Measurements from ENCODE around the gene DAP. TPM values are rescaled to one million over a fixed set of nuclear protein-coding genes. Genes with fewer than 3 reads are reported as not detected.

Gene DAP
- polyA plus RNA-seq, 1 donor (not counting 4 experiments of a cell fraction or from before 2014, with no cell fraction given) = 30.4 TPM

- dilution Hi-C loops (cut with MboI; ENCODE audit: extremely low pct_ligation_motif_present, low sequenced_read_pairs) = no loop called here
- Histone ChIP-seq H3K9me3 (ENCODE audit: control insufficient read depth, low read depth, low read length) (no peaks in the 10 kb centered on the region), H3K36me3 (ENCODE audit: control insufficient read depth in 2 of 2, extremely low read depth in 1 of 2, insufficient read depth in 2 of 2, low read length in 2 of 2) (peaks cover 10 to 31% of the 10 kb centered on the region in 2 experiments), H4K20me1 (ENCODE audit: control insufficient read depth, extremely low read depth, insufficient read depth, low read length) (no peaks in the 10 kb centered on the region), H3K4me3 (ENCODE audit: control insufficient read depth in 2 of 3, extremely low read depth in 1 of 3, insufficient read depth in 2 of 3, low read depth in 1 of 3, low read length in 3 of 3) (no peak overlapping the region), H3K27ac (ENCODE audit: control insufficient read depth, insufficient read depth, low read length) (no peak overlapping the region), H3K9me1 (ENCODE audit: control insufficient read depth, extremely low read depth, insufficient read depth, low read length) (no peaks in the 10 kb centered on the region), H3K4me1 (ENCODE audit: control insufficient read depth, extremely low read depth, insufficient read depth, low read length) (no peaks in the 10 kb centered on the region), H3K9ac (ENCODE audit: control insufficient read depth, extremely low read depth, insufficient read depth, low read length) (no peak overlapping the region), H3K79me2 (ENCODE audit: control insufficient read depth, insufficient read depth, low read length) (no peaks in the 10 kb centered on the region), H2AFZ (ENCODE audit: control insufficient read depth, low read length) (no peak overlapping the region), H3K27me3 (ENCODE audit: control insufficient read depth, extremely low read depth, insufficient read depth, low read length) (no peaks in the 10 kb centered on the region), H3K4me2 (ENCODE audit: control insufficient read depth, extremely low read depth, insufficient read depth, low read depth, low read length) (no peak overlapping the region)
- TF ChIP-seq EZH2 (IDR thresholded peaks at IDR 0.05; ENCODE audit: low read length) (no peak), CTCF (optimal IDR thresholded peaks at IDR 0.05 in 1 of 3, IDR thresholded peaks at IDR 0.05 in 1 of 3, conservative IDR thresholded peaks at IDR 0.05 in 1 of 3; ENCODE audit: extremely low read depth in 1 of 3, insufficient read depth in 2 of 3, low read length in 3 of 3) (no peak)
- no peak for DNase-seq (ENCODE audit: low read depth, low spot score)
- no peak for FAIRE-seq
These were observed 82.8 kb downstream of the DAP start for GRCh38 chr5:10678244-10678643.

DNA sequence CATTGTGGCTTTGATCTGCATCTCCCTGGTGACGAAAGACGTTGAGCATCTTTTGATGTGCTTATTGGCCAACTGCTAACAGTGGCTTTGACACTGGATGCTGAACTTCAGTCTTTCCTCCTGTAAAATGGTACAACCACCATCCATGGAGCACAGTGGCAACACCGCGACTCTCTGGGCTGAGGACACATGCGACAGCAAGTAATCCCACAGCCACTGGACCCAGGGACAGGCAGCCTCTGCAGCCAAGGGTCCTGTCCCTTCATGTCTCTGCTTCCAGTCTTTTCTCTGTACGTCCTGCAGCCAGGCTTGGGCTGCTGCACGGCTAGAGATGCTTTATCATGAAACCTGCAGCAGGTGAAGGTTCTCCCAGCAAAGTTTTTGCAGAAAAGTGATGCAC is 83.5 kb downstream of the DAP start:
- H3K79me2 ChIP-seq (ENCODE audit: control insufficient read depth, insufficient read depth, low read length) = no peaks in the 10 kb centered on the region
- H3K27ac ChIP-seq (ENCODE audit: control insufficient read depth, insufficient read depth, low read length) = no peak overlapping the region
- no peak for DNase-seq (ENCODE audit: low read depth, low spot score)
- no peak overlapping the region for H3K4me2 ChIP-seq (ENCODE audit: control insufficient read depth, extremely low read depth, insufficient read depth, low read depth, low read length)
- H3K9me3 ChIP-seq (ENCODE audit: control insufficient read depth, low read depth, low read length) = no peaks in the 10 kb centered on the region
- H3K9ac ChIP-seq (ENCODE audit: control insufficient read depth, extremely low read depth, insufficient read depth, low read length) = no peak overlapping the region
- H3K27me3 ChIP-seq (ENCODE audit: control insufficient read depth, extremely low read depth, insufficient read depth, low read length) = no peaks in the 10 kb centered on the region
- H2AFZ ChIP-seq (ENCODE audit: control insufficient read depth, low read length) = no peak overlapping the region
- dilution Hi-C loops (cut with MboI; ENCODE audit: extremely low pct_ligation_motif_present, low sequenced_read_pairs) = no loop called here
- H3K9me1 ChIP-seq (ENCODE audit: control insufficient read depth, extremely low read depth, insufficient read depth, low read length) = no peaks in the 10 kb centered on the region
- H3K36me3 ChIP-seq (ENCODE audit: control insufficient read depth in 2 of 2, extremely low read depth in 1 of 2, insufficient read depth in 2 of 2, low read length in 2 of 2) = peaks cover 10 to 27% of the 10 kb centered on the region in 2 experiments
- no peaks in the 10 kb centered on the region for H3K4me1 ChIP-seq (ENCODE audit: control insufficient read depth, extremely low read depth, insufficient read depth, low read length)
- no peak for FAIRE-seq
- H3K4me3 ChIP-seq (ENCODE audit: control insufficient read depth in 2 of 3, extremely low read depth in 1 of 3, insufficient read depth in 2 of 3, low read depth in 1 of 3, low read length in 3 of 3) = no peak overlapping the region
- no peak for TF ChIP-seq EZH2 (IDR thresholded peaks at IDR 0.05; ENCODE audit: low read length)
- no peak for TF ChIP-seq CTCF (optimal IDR thresholded peaks at IDR 0.05 in 1 of 3, IDR thresholded peaks at IDR 0.05 in 1 of 3, conservative IDR thresholded peaks at IDR 0.05 in 1 of 3; ENCODE audit: extremely low read depth in 1 of 3, insufficient read depth in 2 of 3, low read length in 3 of 3)
- no peaks in the 10 kb centered on the region for H4K20me1 ChIP-seq (ENCODE audit: control insufficient read depth, extremely low read depth, insufficient read depth, low read length)

Measured in keratinocyte (primary cell).